Measurements from ENCODE around the gene INPP5E.

INPP5E gene

GRCh38 chr9:136433043-136433715, 6.5 kb downstream of the INPP5E start:
- H3K4me3 ChIP-seq (ENCODE audit: control insufficient read depth, low read depth, low read length): no peak overlapping the region
- DNase-seq (ENCODE audit: low read depth): no peak
- TF ChIP-seq CTCF (IDR thresholded peaks at IDR 0.05; ENCODE audit: control insufficient read depth, insufficient read depth, low read depth, low read length, missing control alignments): no peak

- no peak for DNase-seq (ENCODE audit: low read depth)
- no peak for TF ChIP-seq CTCF (IDR thresholded peaks at IDR 0.05; ENCODE audit: control insufficient read depth, insufficient read depth, low read depth, low read length, missing control alignments)
- H3K4me3 ChIP-seq (ENCODE audit: control insufficient read depth, low read depth, low read length): no peak overlapping the region
Measured at GRCh38 chr9:136432591-136432990, 7.1 kb downstream of the INPP5E start.

- DNase-seq (ENCODE audit: low read depth): no peak
- no peak for TF ChIP-seq CTCF (IDR thresholded peaks at IDR 0.05; ENCODE audit: control insufficient read depth, insufficient read depth, low read depth, low read length, missing control alignments)
- H3K4me3 ChIP-seq (ENCODE audit: control insufficient read depth, low read depth, low read length): no peak overlapping the region
Measured at GRCh38 chr9:136431782-136432350, 7.8 kb downstream of the INPP5E start.

- DNase-seq (ENCODE audit: low read depth): no peak
- no peak overlapping the region for H3K4me3 ChIP-seq (ENCODE audit: control insufficient read depth, low read depth, low read length)
- no peak for TF ChIP-seq CTCF (IDR thresholded peaks at IDR 0.05; ENCODE audit: control insufficient read depth, insufficient read depth, low read depth, low read length, missing control alignments)
Measured at GRCh38 chr9:136430588-136431234, 8.9 kb downstream of the INPP5E start.

GRCh38 chr9:136429683-136430491, 9.8 kb downstream of the INPP5E start:
- H3K4me3 ChIP-seq (ENCODE audit: control insufficient read depth, low read depth, low read length): no peak overlapping the region
- TF ChIP-seq CTCF (IDR thresholded peaks at IDR 0.05; ENCODE audit: control insufficient read depth, insufficient read depth, low read depth, low read length, missing control alignments): no peak
- DNase-seq (ENCODE audit: low read depth): no peak

GRCh38 chr9:136429075-136429628, 10.5 kb downstream of the INPP5E start:
- H3K4me3 ChIP-seq (ENCODE audit: control insufficient read depth, low read depth, low read length): no peak overlapping the region
- DNase-seq (ENCODE audit: low read depth): no peak
- TF ChIP-seq CTCF (IDR thresholded peaks at IDR 0.05; ENCODE audit: control insufficient read depth, insufficient read depth, low read depth, low read length, missing control alignments): no peak

Data from AG09309 (cell line).